Lower leg skin (tissue), 4 donors: ENCODE results near the gene ATP11B. TPM values are rescaled to one million over a fixed set of nuclear protein-coding genes. Genes with fewer than 3 reads are reported as not detected.
"Not testable (repeated sequence)": the region's sequence is repeated elsewhere in the genome, so short reads cannot be mapped to it uniquely, and the experiment has no call there.

Experiments used
- DNase-seq, 2 donors: peaks; one replicate each; pipeline ENCODE4 v3.0.0-alpha.2; 2019; ENCODE audit warnings: low spot score in 2 of 2
- H3K4me3 ChIP-seq: fragments of 200-600 bp; sonication (generic); 2 replicates; pipeline ENCODE4 v1.5.1; 2017; ENCODE audit warnings: mild to moderate bottlenecking, low read depth; ENCODE audit not compliant: poor library complexity, severe bottlenecking
- CTCF ChIP-seq, 3 donors: fragments of 450-650 bp; IDR thresholded peaks; one replicate each; pipeline ENCODE4 v1.5.1; 2016; ENCODE audit warnings: antibody characterized with exemption in 3 of 3, mild to moderate bottlenecking in 3 of 3, moderate library complexity in 2 of 3
- POLR2A ChIP-seq, 2 donors: fragments of 450-650 bp; IDR thresholded peaks; one replicate each; pipeline ENCODE4 v1.6.1; 2016 to 2017; ENCODE audit warnings: antibody characterized with exemption in 2 of 2, mild to moderate bottlenecking in 1 of 2, moderate library complexity in 1 of 2
- WGBS, 2 donors: methylation state at CpG; one replicate each; pipeline ENCODE4 v1.1.5; 2018; 5-methylcytosine and 5-hydroxymethylcytosine counted together
- intact Hi-C: fragments of 100-400 bp; cut with DNase I; formaldehyde crosslinking; loops from one replicate; pipeline ENCODE4 v1.15.0; 2023; ENCODE audit warnings: low total_unique reads
- total RNA-seq, 4 donors: library from RNA; depleted of rRNA; stranded (reverse); fragments of >200 nt; gene quantifications; one replicate each; pipeline ENCODE4 v1.1.0, GENCODE V29; 2016

The ATP11B gene
- total RNA-seq, 4 donors from 2014 or later = 109 to 148 (median 116) TPM

GRCh38 chr3:182795389-182795782, 2.1 kb downstream of the ATP11B start:
- no peak for DNase-seq
- intact Hi-C loops = no loop called here
- no peak for TF ChIP-seq CTCF (IDR thresholded peaks at IDR 0.05)
- TF ChIP-seq POLR2A (IDR thresholded peaks at IDR 0.05) = no peak
- H3K4me3 ChIP-seq = no peak overlapping the region
- 15 to 36% methylated on average over 3 of the region's 3 CpGs for WGBS, 2 donors

- WGBS, 2 donors = 90 to 93% methylated on average over 1 of the region's 1 CpG
- no peak for DNase-seq
- TF ChIP-seq CTCF (IDR thresholded peaks at IDR 0.05) (no peak), POLR2A (IDR thresholded peaks at IDR 0.05) (no peak)
- intact Hi-C loops = no loop called here
- no peak overlapping the region for H3K4me3 ChIP-seq
These were observed 3.0 kb downstream of the ATP11B start for GRCh38 chr3:182796310-182796709.

- DNase-seq = no peak
- intact Hi-C loops = no loop called here
- no peak overlapping the region for H3K4me3 ChIP-seq
- WGBS, 2 donors = 75 to 81% methylated on average over 1 of the region's 1 CpG
- TF ChIP-seq POLR2A (IDR thresholded peaks at IDR 0.05) (no peak), CTCF (IDR thresholded peaks at IDR 0.05) (no peak)
These were observed 4.6 kb downstream of the ATP11B start for GRCh38 chr3:182797876-182798275.

- 94 to 97% methylated on average over 16 of the region's 16 CpGs for WGBS, 2 donors
- intact Hi-C loops, H3K4me3 ChIP-seq, DNase-seq: not testable (repeated sequence)
These were observed 5.8 kb downstream of the ATP11B start for GRCh38 chr3:182799143-182799542.

GRCh38 chr3:182800508-182800907, 7.2 kb downstream of the ATP11B start:
- DNase-seq = no peak
- H3K4me3 ChIP-seq = no peak overlapping the region
- 96 to 98% methylated on average over 8 of the region's 8 CpGs for WGBS, 2 donors
- intact Hi-C loops = no loop called here
- TF ChIP-seq CTCF (IDR thresholded peaks at IDR 0.05) = no peak
- no peak for TF ChIP-seq POLR2A (IDR thresholded peaks at IDR 0.05)

GRCh38 chr3:182802413-182803390, 9.4 kb downstream of the ATP11B start:
- DNase-seq = no peak
- TF ChIP-seq POLR2A (IDR thresholded peaks at IDR 0.05) = no peak
- TF ChIP-seq CTCF (IDR thresholded peaks at IDR 0.05) = no peak
- no peak overlapping the region for H3K4me3 ChIP-seq
- intact Hi-C loops = no loop called here
- WGBS, 2 donors = 57 to 61% methylated on average over 6 of the region's 6 CpGs
